GM12878 (cell line): ENCODE data around the gene ZNF341.

Experiments used
- CBX5 ChIP-seq: sonication (generic); IDR thresholded peaks from 2 replicates; pipeline ENCODE4 v1.6.1; 2016; ENCODE audit warnings: low read depth, moderate library complexity, mild to moderate bottlenecking, inconsistent platforms
- ETV6 ChIP-seq, 2 experiments: fragments of 450-650 bp in 1 of 2; IDR thresholded peaks in 1 of 2; conservative IDR thresholded peaks in 1 of 2; 2 replicates each; pipeline ENCODE4 v1.6.1; 2014; ENCODE audit warnings: antibody characterized with exemption in 1 of 2, borderline replicate concordance in 1 of 2, low read depth in 1 of 2, mild to moderate bottlenecking in 1 of 2, moderate library complexity in 1 of 2
- FOS ChIP-seq: IDR thresholded peaks from 3 replicates; pipeline ENCODE4 v1.6.1; 2011; ENCODE audit warnings: borderline replicate concordance; ENCODE audit not compliant: insufficient read length; ENCODE audit errors: extremely low read depth
- HCFC1 ChIP-seq: fragments of 150-350 bp; IDR thresholded peaks from 2 replicates; pipeline ENCODE4 v1.6.1; 2014; ENCODE audit warnings: low read length
- POLR2AphosphoS5 ChIP-seq: IDR thresholded peaks from 2 replicates; pipeline ENCODE4 v1.6.1; 2011; ENCODE audit warnings: mild to moderate bottlenecking, low read length, inconsistent platforms
- SMC3 ChIP-seq: IDR thresholded peaks from 2 replicates; pipeline ENCODE4 v1.6.1; 2011; ENCODE audit warnings: low read length, improper control_type of control experiment, borderline replicate concordance
- STAT3 ChIP-seq: IDR thresholded peaks from 2 replicates; pipeline ENCODE4 v1.6.1; 2011; ENCODE audit warnings: low read depth, low read length, improper control_type of control experiment
- TF ChIP-seq, protein P1 (sequence below): IDR thresholded peaks from 2 replicates; pipeline ENCODE4 v1.6.1; 2012; ENCODE audit warnings: low read depth, low read length, improper control_type of control experiment
- TF ChIP-seq, protein P2 (sequence below): fragments of 150-350 bp; IDR thresholded peaks from 2 replicates; pipeline ENCODE4 v1.6.1; 2016; ENCODE audit warnings: low read depth, low read length

DNA sequence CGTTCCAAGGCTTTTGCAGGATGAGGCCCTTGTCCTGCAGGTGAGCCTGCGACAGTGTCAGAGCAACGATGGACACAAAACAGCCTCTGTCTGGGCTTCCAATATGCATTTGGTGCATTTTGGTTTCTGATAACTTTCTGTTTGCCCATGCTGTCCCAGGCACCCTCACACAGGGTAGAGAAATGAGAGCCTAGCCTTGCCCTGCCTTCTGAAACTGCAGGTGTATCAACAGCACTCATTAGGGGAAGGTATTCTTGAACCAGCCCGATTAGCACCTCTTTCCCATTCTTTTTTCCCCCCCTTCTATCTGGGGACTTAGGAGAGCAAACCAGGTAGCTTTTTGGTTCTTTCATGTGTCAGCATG lies 109.6 kb downstream of the ZNF341 start:
- TF ChIP-seq, protein P1, sequence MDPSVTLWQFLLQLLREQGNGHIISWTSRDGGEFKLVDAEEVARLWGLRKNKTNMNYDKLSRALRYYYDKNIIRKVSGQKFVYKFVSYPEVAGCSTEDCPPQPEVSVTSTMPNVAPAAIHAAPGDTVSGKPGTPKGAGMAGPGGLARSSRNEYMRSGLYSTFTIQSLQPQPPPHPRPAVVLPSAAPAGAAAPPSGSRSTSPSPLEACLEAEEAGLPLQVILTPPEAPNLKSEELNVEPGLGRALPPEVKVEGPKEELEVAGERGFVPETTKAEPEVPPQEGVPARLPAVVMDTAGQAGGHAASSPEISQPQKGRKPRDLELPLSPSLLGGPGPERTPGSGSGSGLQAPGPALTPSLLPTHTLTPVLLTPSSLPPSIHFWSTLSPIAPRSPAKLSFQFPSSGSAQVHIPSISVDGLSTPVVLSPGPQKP = no peak
- no peak for TF ChIP-seq ETV6 (conservative IDR thresholded peaks at IDR 0.05 in 1 of 2, IDR thresholded peaks at IDR 0.05 in 1 of 2; ENCODE audit: borderline replicate concordance in 1 of 2, low read depth in 1 of 2)
- TF ChIP-seq HCFC1 = no peak
- no peak for TF ChIP-seq FOS
- TF ChIP-seq, protein P2, sequence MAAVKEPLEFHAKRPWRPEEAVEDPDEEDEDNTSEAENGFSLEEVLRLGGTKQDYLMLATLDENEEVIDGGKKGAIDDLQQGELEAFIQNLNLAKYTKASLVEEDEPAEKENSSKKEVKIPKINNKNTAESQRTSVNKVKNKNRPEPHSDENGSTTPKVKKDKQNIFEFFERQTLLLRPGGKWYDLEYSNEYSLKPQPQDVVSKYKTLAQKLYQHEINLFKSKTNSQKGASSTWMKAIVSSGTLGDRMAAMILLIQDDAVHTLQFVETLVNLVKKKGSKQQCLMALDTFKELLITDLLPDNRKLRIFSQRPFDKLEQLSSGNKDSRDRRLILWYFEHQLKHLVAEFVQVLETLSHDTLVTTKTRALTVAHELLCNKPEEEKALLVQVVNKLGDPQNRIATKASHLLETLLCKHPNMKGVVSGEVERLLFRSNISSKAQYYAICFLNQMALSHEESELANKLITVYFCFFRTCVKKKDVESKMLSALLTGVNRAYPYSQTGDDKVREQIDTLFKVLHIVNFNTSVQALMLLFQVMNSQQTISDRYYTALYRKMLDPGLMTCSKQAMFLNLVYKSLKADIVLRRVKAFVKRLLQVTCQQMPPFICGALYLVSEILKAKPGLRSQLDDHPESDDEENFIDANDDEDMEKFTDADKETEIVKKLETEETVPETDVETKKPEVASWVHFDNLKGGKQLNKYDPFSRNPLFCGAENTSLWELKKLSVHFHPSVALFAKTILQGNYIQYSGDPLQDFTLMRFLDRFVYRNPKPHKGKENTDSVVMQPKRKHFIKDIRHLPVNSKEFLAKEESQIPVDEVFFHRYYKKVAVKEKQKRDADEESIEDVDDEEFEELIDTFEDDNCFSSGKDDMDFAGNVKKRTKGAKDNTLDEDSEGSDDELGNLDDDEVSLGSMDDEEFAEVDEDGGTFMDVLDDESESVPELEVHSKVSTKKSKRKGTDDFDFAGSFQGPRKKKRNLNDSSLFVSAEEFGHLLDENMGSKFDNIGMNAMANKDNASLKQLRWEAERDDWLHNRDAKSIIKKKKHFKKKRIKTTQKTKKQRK = no peak
- TF ChIP-seq STAT3 = no peak
- no peak for TF ChIP-seq POLR2AphosphoS5
- TF ChIP-seq CBX5 = no peak
- no peak for TF ChIP-seq SMC3
